Activated CD8-positive, alpha-beta memory T cell treated with anti-CD3 and anti-CD28 coated beads, Interleukin-2, amount 10 ng/mL, durations not matched to agents 7 days and 5 days (primary cell): ENCODE results near the gene ATP5F1A. TPM values are rescaled to one million over a fixed set of nuclear protein-coding genes. Genes with fewer than 3 reads are reported as not detected.
"Not testable (repeated sequence)": the region's sequence is repeated elsewhere in the genome, so short reads cannot be mapped to it uniquely, and the experiment has no call there.

Experiments
- ATAC-seq: fragments of 150-1000 bp; cut with Tn5 transposase; one replicate; pipeline ENCODE4 v1.10.0; 2021; ENCODE audit warnings: moderate library complexity
- CTCF ChIA-PET: fragments of 350-600 bp; sonication (Branson Sonifier 250); formaldehyde crosslinking; loops from one replicate; lab custom pipeline; 2021; ENCODE audit warnings: antibody characterized with exemption; lab: Charles Lee
- DNase-seq: peaks from one replicate; pipeline ENCODE4 v3.0.0-alpha.2; 2020
- H3K27ac Mint-ChIP-seq: one replicate; pipeline ENCODE4 v1.8.0; 2021; ENCODE audit warnings: mild to moderate bottlenecking, mixed read lengths
- H3K27me3 Mint-ChIP-seq: one replicate; pipeline ENCODE4 v1.8.0; 2021; ENCODE audit warnings: mixed read lengths
- H3K36me3 Mint-ChIP-seq: one replicate; pipeline ENCODE4 v1.8.0; 2021; ENCODE audit warnings: mild to moderate bottlenecking, mixed read lengths
- H3K4me1 Mint-ChIP-seq: one replicate; pipeline ENCODE4 v1.8.0; 2021; ENCODE audit warnings: mixed read lengths
- H3K4me3 Mint-ChIP-seq: one replicate; pipeline ENCODE4 v1.8.0; 2021; ENCODE audit warnings: mild to moderate bottlenecking, moderate library complexity, mixed read lengths
- H3K9me3 Mint-ChIP-seq: one replicate; pipeline ENCODE4 v1.8.0; 2022; ENCODE audit warnings: low read depth, mixed read lengths
- total RNA-seq, 2 experiments: library from RNA; stranded (reverse); gene quantifications; one replicate each; pipeline ENCODE4 v1.2.3, GENCODE V29; 2021

The ATP5F1A gene
- total RNA-seq, 2 experiments from 2014 or later = 341 to 485 TPM

GRCh38 chr18:46053368-46054095 lies 44.6 kb downstream of the ATP5F1A start:
- Mint-ChIP-seq H3K4me1 (peaks cover 29% of the 10 kb centered on the region), H3K27ac (no peak overlapping the region), H3K27me3 (peaks cover under 1% of the 10 kb centered on the region), H3K4me3 (no peak overlapping the region), H3K36me3 (no peaks in the 10 kb centered on the region), H3K9me3 (no peaks in the 10 kb centered on the region)
- ATAC-seq (no peak), DNase-seq (no peak)
- CTCF ChIA-PET = no interaction called here

GRCh38 chr18:46051731-46052461 lies 46.2 kb downstream of the ATP5F1A start:
- ATAC-seq (no peak), DNase-seq (no peak)
- Mint-ChIP-seq H3K9me3 (no peaks in the 10 kb centered on the region), H3K27me3 (peaks cover 4% of the 10 kb centered on the region), H3K36me3 (no peaks in the 10 kb centered on the region), H3K27ac (no peak overlapping the region), H3K4me3 (no peak overlapping the region), H3K4me1 (peaks cover 29% of the 10 kb centered on the region)
- CTCF ChIA-PET = no interaction called here

- no peak for ATAC-seq
Measured at GRCh38 chr18:46050268-46050667, 47.8 kb downstream of the ATP5F1A start.

GRCh38 chr18:46048641-46049040 lies 49.5 kb downstream of the ATP5F1A start:
- Mint-ChIP-seq H3K4me1 (peaks cover 9% of the 10 kb centered on the region), H3K36me3 (peaks cover 3% of the 10 kb centered on the region), H3K9me3 (no peaks in the 10 kb centered on the region), H3K4me3 (no peak overlapping the region), H3K27ac (no peak overlapping the region), H3K27me3 (peaks cover 6% of the 10 kb centered on the region)
- DNase-seq (no peak), ATAC-seq (no peak)
- CTCF ChIA-PET = no interaction called here

More at GRCh38 chr18:46050268-46050667, 47.8 kb downstream of the ATP5F1A start:
- no peak overlapping the region for H3K4me3 Mint-ChIP-seq
- no peak overlapping the region for H3K27ac Mint-ChIP-seq
- H3K27me3 Mint-ChIP-seq = peaks cover 6% of the 10 kb centered on the region
- H3K36me3 Mint-ChIP-seq = peaks cover 2% of the 10 kb centered on the region
- DNase-seq = no peak
- CTCF ChIA-PET = no interaction called here
- no peaks in the 10 kb centered on the region for H3K9me3 Mint-ChIP-seq
- peaks cover 18% of the 10 kb centered on the region for H3K4me1 Mint-ChIP-seq

- H3K4me3 Mint-ChIP-seq, CTCF ChIA-PET: not testable (repeated sequence)
Measured at GRCh38 chr18:46047369-46047768, 50.7 kb downstream of the ATP5F1A start.

GRCh38 chr18:46046688-46047087 lies 51.4 kb downstream of the ATP5F1A start:
- H3K27ac Mint-ChIP-seq = no peak overlapping the region

More at GRCh38 chr18:46047369-46047768, 50.7 kb downstream of the ATP5F1A start:
- ATAC-seq, H3K27me3 Mint-ChIP-seq, DNase-seq, H3K36me3 Mint-ChIP-seq, H3K27ac Mint-ChIP-seq, H3K9me3 Mint-ChIP-seq: not testable (repeated sequence)
- H3K4me1 Mint-ChIP-seq = peaks cover 18% of the 10 kb centered on the region

GRCh38 chr18:46046126-46046525 lies 52.0 kb downstream of the ATP5F1A start:
- Mint-ChIP-seq H3K27me3 (peaks cover 6% of the 10 kb centered on the region), H3K36me3 (peaks cover 6% of the 10 kb centered on the region), H3K4me3 (no peak overlapping the region)

More at GRCh38 chr18:46046688-46047087, 51.4 kb downstream of the ATP5F1A start:
- Mint-ChIP-seq H3K4me3 (no peak overlapping the region), H3K9me3 (no peaks in the 10 kb centered on the region), H3K36me3 (peaks cover 6% of the 10 kb centered on the region), H3K4me1 (peaks cover 20% of the 10 kb centered on the region), H3K27me3 (peaks cover 6% of the 10 kb centered on the region)
- ATAC-seq (no peak), DNase-seq (no peak)
- CTCF ChIA-PET = interaction anchor here (1.8 kb wide), 1 partner anchor 27 kb away, joined by 6 read pairs; no protein-coding TSS in a partner anchor

GRCh38 chr18:46042571-46043123 lies 55.4 kb downstream of the ATP5F1A start:
- Mint-ChIP-seq H3K9me3 (no peaks in the 10 kb centered on the region), H3K4me1 (peaks cover 29% of the 10 kb centered on the region), H3K27me3 (peaks cover 2% of the 10 kb centered on the region), H3K36me3 (peaks cover 10% of the 10 kb centered on the region), H3K27ac (peak overlapping the region; percentile 35), H3K4me3 (no peak overlapping the region)
- CTCF ChIA-PET = interaction anchor here (1.2 to 1.5 kb wide), 2 partner anchors 31 to 66 kb away, joined by 3 to 4 read pairs; no protein-coding TSS in a partner anchor
- DNase-seq (peak; percentile 70), ATAC-seq (peak; percentile 57)

More at GRCh38 chr18:46046126-46046525, 52.0 kb downstream of the ATP5F1A start:
- H3K27ac Mint-ChIP-seq = no peak overlapping the region
- ATAC-seq (no peak), DNase-seq (no peak)
- no peaks in the 10 kb centered on the region for H3K9me3 Mint-ChIP-seq
- H3K4me1 Mint-ChIP-seq = peaks cover 19% of the 10 kb centered on the region
- CTCF ChIA-PET = interaction anchor here (0.8 to 1.8 kb wide), 2 partner anchors 9 to 28 kb away, joined by 3 to 6 read pairs; no protein-coding TSS in a partner anchor

GRCh38 chr18:46040747-46041104 lies 57.4 kb downstream of the ATP5F1A start:
- H3K36me3 Mint-ChIP-seq = peaks cover 8% of the 10 kb centered on the region
- H3K4me3 Mint-ChIP-seq = no peak overlapping the region
- DNase-seq (no peak), ATAC-seq (no peak)
- H3K27ac Mint-ChIP-seq = no peak overlapping the region
- no peaks in the 10 kb centered on the region for H3K27me3 Mint-ChIP-seq
- H3K4me1 Mint-ChIP-seq = peaks cover 29% of the 10 kb centered on the region
- no peaks in the 10 kb centered on the region for H3K9me3 Mint-ChIP-seq
- CTCF ChIA-PET = interaction anchor here (1.0 kb wide), 1 partner anchor 33 kb away, joined by 3 read pairs; no protein-coding TSS in a partner anchor

GRCh38 chr18:46040033-46040746 lies 57.9 kb downstream of the ATP5F1A start:
- no peak overlapping the region for H3K4me3 Mint-ChIP-seq
- no peak for ATAC-seq

GRCh38 chr18:46037512-46038305 lies 60.4 kb downstream of the ATP5F1A start:
- Mint-ChIP-seq H3K27me3 (no peaks in the 10 kb centered on the region), H3K36me3 (peaks cover 4% of the 10 kb centered on the region), H3K27ac (no peak overlapping the region), H3K9me3 (no peaks in the 10 kb centered on the region), H3K4me1 (peaks cover 23% of the 10 kb centered on the region), H3K4me3 (no peak overlapping the region)
- DNase-seq (no peak), ATAC-seq (no peak)
- CTCF ChIA-PET = interaction anchor here (1.2 to 1.9 kb wide), 2 partner anchors 9 to 25 kb away, joined by 3 read pairs; no protein-coding TSS in a partner anchor

More at GRCh38 chr18:46040033-46040746, 57.9 kb downstream of the ATP5F1A start:
- Mint-ChIP-seq H3K27me3 (no peaks in the 10 kb centered on the region), H3K36me3 (peaks cover 8% of the 10 kb centered on the region), H3K4me1 (peaks cover 29% of the 10 kb centered on the region), H3K27ac (no peak overlapping the region), H3K9me3 (no peaks in the 10 kb centered on the region)
- CTCF ChIA-PET = interaction anchor here (1.0 kb wide), 1 partner anchor 33 kb away, joined by 3 read pairs; no protein-coding TSS in a partner anchor
- no peak for DNase-seq
